ENCODE results near the gene SPRN. TPM values are rescaled to one million over a fixed set of nuclear protein-coding genes. Genes with fewer than 3 reads are reported as not detected.
"Not testable (repeated sequence)": the region's sequence is repeated elsewhere in the genome, so short reads cannot be mapped to it uniquely, and the experiment has no call there.

SPRN gene
- total and polyA plus RNA-seq, 2 donors from 2014 or later = not detected

- DNase-seq = peak in 1 of 5 donors; percentile 71
- H3K27me3 ChIP-seq (ENCODE audit: control insufficient read depth, insufficient read depth, low read length) = no peaks in the 10 kb centered on the region
- no peak overlapping the region for H3K9ac ChIP-seq (ENCODE audit: low read length in 3 of 3)
- H3K27ac ChIP-seq (ENCODE audit: low read depth in 2 of 2, low read length in 2 of 2) = no peak overlapping the region
- no peak for FAIRE-seq
- intact Hi-C loops (cut with DNase I) = no loop called here
- TF ChIP-seq, protein P1, sequence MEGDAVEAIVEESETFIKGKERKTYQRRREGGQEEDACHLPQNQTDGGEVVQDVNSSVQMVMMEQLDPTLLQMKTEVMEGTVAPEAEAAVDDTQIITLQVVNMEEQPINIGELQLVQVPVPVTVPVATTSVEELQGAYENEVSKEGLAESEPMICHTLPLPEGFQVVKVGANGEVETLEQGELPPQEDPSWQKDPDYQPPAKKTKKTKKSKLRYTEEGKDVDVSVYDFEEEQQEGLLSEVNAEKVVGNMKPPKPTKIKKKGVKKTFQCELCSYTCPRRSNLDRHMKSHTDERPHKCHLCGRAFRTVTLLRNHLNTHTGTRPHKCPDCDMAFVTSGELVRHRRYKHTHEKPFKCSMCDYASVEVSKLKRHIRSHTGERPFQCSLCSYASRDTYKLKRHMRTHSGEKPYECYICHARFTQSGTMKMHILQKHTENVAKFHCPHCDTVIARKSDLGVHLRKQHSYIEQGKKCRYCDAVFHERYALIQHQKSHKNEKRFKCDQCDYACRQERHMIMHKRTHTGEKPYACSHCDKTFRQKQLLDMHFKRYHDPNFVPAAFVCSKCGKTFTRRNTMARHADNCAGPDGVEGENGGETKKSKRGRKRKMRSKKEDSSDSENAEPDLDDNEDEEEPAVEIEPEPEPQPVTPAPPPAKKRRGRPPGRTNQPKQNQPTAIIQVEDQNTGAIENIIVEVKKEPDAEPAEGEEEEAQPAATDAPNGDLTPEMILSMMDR (IDR thresholded peaks at IDR 0.05; ENCODE audit: borderline replicate concordance, extremely low read depth, insufficient read depth) = no peak
- H3K9me3 ChIP-seq (ENCODE audit: control insufficient read depth in 2 of 3, insufficient read depth in 1 of 3, low read length in 3 of 3) = no peaks in the 10 kb centered on the region
- H3K4me3 ChIP-seq (ENCODE audit: low read length in 3 of 3) = no peak overlapping the region
- peaks cover 0 to 4% (median 0%) of the 10 kb centered on the region in 3 donors for H3K36me3 ChIP-seq (ENCODE audit: control insufficient read depth in 2 of 3, insufficient read depth in 3 of 3, low read length in 3 of 3)
- no peaks in the 10 kb centered on the region for H3K4me1 ChIP-seq (ENCODE audit: control insufficient read depth in 2 of 3, insufficient read depth in 2 of 3, low read depth in 1 of 3, low read length in 3 of 3)
These were observed 35.2 kb downstream of the SPRN start for GRCh38 chr10:133388973-133389818.

DNA sequence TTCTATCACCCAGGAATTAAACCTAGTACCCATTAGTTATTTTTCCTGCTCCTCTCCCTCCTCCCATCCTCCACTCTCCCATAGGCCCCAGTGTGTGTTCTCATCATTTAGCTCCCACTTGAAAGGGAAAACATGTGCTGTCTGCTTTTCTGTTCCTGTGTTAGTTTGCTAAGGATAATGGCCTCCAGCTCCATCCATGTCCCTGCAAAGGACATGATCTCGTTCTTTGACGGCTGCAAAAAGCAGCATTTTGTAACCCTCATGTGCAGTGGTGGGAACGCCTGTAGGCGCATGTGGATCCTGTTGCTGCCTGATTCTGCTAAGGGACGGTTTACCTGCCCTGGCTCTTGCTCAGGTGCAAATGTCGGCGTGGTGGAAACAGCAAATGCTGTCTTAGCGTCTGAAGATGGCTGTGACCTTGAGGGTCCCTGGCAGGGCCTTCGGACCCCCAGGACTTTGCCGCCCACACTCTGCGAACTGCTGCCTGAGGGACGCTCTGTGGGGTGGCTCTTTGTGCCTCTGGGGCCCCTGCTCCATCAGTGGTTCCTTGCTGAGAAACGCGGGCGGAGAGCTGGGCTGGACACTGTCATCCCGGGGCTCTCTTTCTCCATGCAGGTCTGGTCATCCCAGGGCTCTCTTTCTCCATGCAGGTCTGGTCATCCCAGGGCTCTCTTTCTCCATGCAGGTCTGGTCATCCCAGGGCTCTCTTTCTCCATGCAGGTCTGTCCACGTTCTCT is 36.0 kb downstream of the SPRN start:
- no peaks in the 10 kb centered on the region for H3K4me1 ChIP-seq (ENCODE audit: control insufficient read depth in 2 of 3, insufficient read depth in 2 of 3, low read depth in 1 of 3, low read length in 3 of 3)
- H3K36me3 ChIP-seq (ENCODE audit: control insufficient read depth in 2 of 3, insufficient read depth in 3 of 3, low read length in 3 of 3) = peaks cover 0 to 4% (median 0%) of the 10 kb centered on the region in 3 donors
- H3K9ac ChIP-seq (ENCODE audit: low read length in 3 of 3) = no peak overlapping the region
- H3K27ac ChIP-seq (ENCODE audit: low read depth in 2 of 2, low read length in 2 of 2) = no peak overlapping the region
- no peak for FAIRE-seq
- H3K9me3 ChIP-seq (ENCODE audit: control insufficient read depth in 2 of 3, insufficient read depth in 1 of 3, low read length in 3 of 3) = no peaks in the 10 kb centered on the region
- peak in 1 of 5 donors; percentile 52 for DNase-seq
- no peak overlapping the region for H3K4me3 ChIP-seq (ENCODE audit: low read length in 3 of 3)
- intact Hi-C loops (cut with DNase I) = no loop called here
- TF ChIP-seq, protein P1 (IDR thresholded peaks at IDR 0.05; ENCODE audit: borderline replicate concordance, extremely low read depth, insufficient read depth) = no peak
- H3K27me3 ChIP-seq (ENCODE audit: control insufficient read depth, insufficient read depth, low read length) = no peaks in the 10 kb centered on the region

GRCh38 chr10:133386951-133387350 is 37.5 kb downstream of the SPRN start:
- DNase-seq = peak in 1 of 5 donors; percentile 10
- H3K9ac ChIP-seq (ENCODE audit: low read length in 3 of 3); H3K27me3 ChIP-seq (ENCODE audit: control insufficient read depth, insufficient read depth, low read length); H3K36me3 ChIP-seq (ENCODE audit: control insufficient read depth in 2 of 3, insufficient read depth in 3 of 3, low read length in 3 of 3); H3K4me3 ChIP-seq (ENCODE audit: low read length in 3 of 3); H3K27ac ChIP-seq (ENCODE audit: low read depth in 2 of 2, low read length in 2 of 2); intact Hi-C loops (cut with DNase I); FAIRE-seq; H3K9me3 ChIP-seq (ENCODE audit: control insufficient read depth in 2 of 3, insufficient read depth in 1 of 3, low read length in 3 of 3); H3K4me1 ChIP-seq (ENCODE audit: control insufficient read depth in 2 of 3, insufficient read depth in 2 of 3, low read depth in 1 of 3, low read length in 3 of 3): not testable (repeated sequence)

DNA sequence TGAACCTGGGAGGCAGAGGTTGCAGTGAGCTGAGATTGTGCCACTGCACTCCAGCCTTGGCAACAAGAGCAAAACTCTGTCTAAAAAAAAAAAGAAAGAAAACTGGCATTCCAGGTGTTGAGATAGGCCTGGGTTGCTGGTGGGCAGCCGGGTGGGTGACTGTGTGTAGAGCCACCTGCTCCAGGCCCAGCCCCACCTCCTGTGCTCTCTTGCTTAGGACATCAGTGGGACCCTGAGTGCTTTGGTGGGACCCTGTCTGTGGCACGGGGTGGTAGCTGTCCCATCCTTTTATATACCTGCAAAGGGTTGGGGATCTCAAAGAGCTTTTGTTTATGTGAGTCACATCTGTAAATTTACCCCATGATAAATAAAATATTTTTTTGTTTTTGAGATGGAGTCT is 39.2 kb downstream of the SPRN start:
- TF ChIP-seq, protein P1 (IDR thresholded peaks at IDR 0.05; ENCODE audit: borderline replicate concordance, extremely low read depth, insufficient read depth) = no peak
- H3K27me3 ChIP-seq (ENCODE audit: control insufficient read depth, insufficient read depth, low read length) = no peaks in the 10 kb centered on the region
- DNase-seq = peak in 1 of 5 donors; percentile 41
- no peak overlapping the region for H3K9ac ChIP-seq (ENCODE audit: low read length in 3 of 3)
- H3K4me3 ChIP-seq (ENCODE audit: low read length in 3 of 3) = no peak overlapping the region
- no peak for FAIRE-seq
- H3K4me1 ChIP-seq (ENCODE audit: control insufficient read depth in 2 of 3, insufficient read depth in 2 of 3, low read depth in 1 of 3, low read length in 3 of 3) = no peaks in the 10 kb centered on the region
- H3K27ac ChIP-seq (ENCODE audit: low read depth in 2 of 2, low read length in 2 of 2) = no peak overlapping the region
- no peaks in the 10 kb centered on the region for H3K9me3 ChIP-seq (ENCODE audit: control insufficient read depth in 2 of 3, insufficient read depth in 1 of 3, low read length in 3 of 3)
- intact Hi-C loops (cut with DNase I) = no loop called here
- H3K36me3 ChIP-seq (ENCODE audit: control insufficient read depth in 2 of 3, insufficient read depth in 3 of 3, low read length in 3 of 3) = peaks cover 0 to 5% (median 0%) of the 10 kb centered on the region in 3 donors
